ENCODE measurements around the gene VAV1.

DNA sequence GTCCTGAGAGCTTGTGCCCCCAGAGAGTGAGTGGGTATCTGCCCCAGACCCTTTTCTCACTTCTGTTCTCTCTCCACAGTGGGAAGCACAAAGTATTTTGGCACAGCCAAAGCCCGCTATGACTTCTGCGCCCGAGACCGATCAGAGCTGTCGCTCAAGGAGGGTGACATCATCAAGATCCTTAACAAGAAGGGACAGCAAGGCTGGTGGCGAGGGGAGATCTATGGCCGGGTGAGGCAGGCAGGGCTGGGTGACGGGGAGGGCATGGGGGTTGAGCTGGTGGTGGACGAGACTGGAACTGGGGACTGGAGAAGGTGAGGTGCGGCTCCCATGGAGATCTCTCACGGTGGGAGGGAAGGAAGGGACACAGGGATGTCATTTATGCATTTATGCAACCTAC is 81.4 kb downstream of the VAV1 start:
- TF ChIP-seq, protein P1, sequence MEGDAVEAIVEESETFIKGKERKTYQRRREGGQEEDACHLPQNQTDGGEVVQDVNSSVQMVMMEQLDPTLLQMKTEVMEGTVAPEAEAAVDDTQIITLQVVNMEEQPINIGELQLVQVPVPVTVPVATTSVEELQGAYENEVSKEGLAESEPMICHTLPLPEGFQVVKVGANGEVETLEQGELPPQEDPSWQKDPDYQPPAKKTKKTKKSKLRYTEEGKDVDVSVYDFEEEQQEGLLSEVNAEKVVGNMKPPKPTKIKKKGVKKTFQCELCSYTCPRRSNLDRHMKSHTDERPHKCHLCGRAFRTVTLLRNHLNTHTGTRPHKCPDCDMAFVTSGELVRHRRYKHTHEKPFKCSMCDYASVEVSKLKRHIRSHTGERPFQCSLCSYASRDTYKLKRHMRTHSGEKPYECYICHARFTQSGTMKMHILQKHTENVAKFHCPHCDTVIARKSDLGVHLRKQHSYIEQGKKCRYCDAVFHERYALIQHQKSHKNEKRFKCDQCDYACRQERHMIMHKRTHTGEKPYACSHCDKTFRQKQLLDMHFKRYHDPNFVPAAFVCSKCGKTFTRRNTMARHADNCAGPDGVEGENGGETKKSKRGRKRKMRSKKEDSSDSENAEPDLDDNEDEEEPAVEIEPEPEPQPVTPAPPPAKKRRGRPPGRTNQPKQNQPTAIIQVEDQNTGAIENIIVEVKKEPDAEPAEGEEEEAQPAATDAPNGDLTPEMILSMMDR (IDR thresholded peaks at IDR 0.05): no peak
- no peak for TF ChIP-seq ZFX (IDR thresholded peaks at IDR 0.05; ENCODE audit: borderline replicate concordance)
